GM23338 (cell line): ENCODE data around the gene TVP23A. TPM values are rescaled to one million over a fixed set of nuclear protein-coding genes. Genes with fewer than 3 reads are reported as not detected.

Source experiments
- ATAC-seq: fragments of 200-7000 bp; cut with Tn5 transposase; 3 replicates; pipeline ENCODE4 v1.9.1; 2020
- DNase-seq: peaks from one replicate; pipeline ENCODE4 v3.0.0-alpha.2; 2015; ENCODE audit warnings: low spot score
- H2AFZ ChIP-seq: fragments of 200-600 bp; sonication (generic); 2 replicates; pipeline ENCODE4 v1.8.0; 2016; ENCODE audit warnings: antibody characterized with exemption, mild to moderate bottlenecking, moderate library complexity
- H3F3A ChIP-seq: fragments of 200-600 bp; sonication (generic); replicated peaks from 2 replicates; pipeline ENCODE4 v1.8.0; 2017; ENCODE audit warnings: antibody characterized with exemption, mixed run types, low read depth
- H3K27ac ChIP-seq: fragments of 200-600 bp; sonication (generic); 2 replicates; pipeline ENCODE4 v1.6.1; 2016; ENCODE audit warnings: low read depth
- H3K27me3 ChIP-seq: fragments of 200-600 bp; sonication (generic); 2 replicates; pipeline ENCODE4 v1.8.0; 2016; ENCODE audit warnings: mild to moderate bottlenecking, mixed run types, moderate library complexity; ENCODE audit not compliant: insufficient read depth
- H3K36me3 ChIP-seq: fragments of 200-600 bp; sonication (generic); 2 replicates; pipeline ENCODE4 v1.8.0; 2016; ENCODE audit warnings: mild to moderate bottlenecking; ENCODE audit not compliant: insufficient read depth
- H3K4me1 ChIP-seq: fragments of 200-600 bp; sonication (generic); 2 replicates; pipeline ENCODE4 v1.8.0; 2016; ENCODE audit warnings: mild to moderate bottlenecking, moderate library complexity; ENCODE audit not compliant: insufficient read depth
- H3K4me2 ChIP-seq: fragments of 200-600 bp; sonication (generic); 2 replicates; pipeline ENCODE4 v1.7.1; 2017; ENCODE audit warnings: mixed run types
- H3K4me3 ChIP-seq: fragments of 200-600 bp; sonication (generic); 2 replicates; pipeline ENCODE4 v1.6.1; 2016; ENCODE audit warnings: mixed run types
- H3K79me2 ChIP-seq: fragments of 200-600 bp; sonication (generic); replicated peaks from 2 replicates; pipeline ENCODE4 v1.8.0; 2017; ENCODE audit warnings: mild to moderate bottlenecking; ENCODE audit not compliant: insufficient read depth
- H3K9me2 ChIP-seq: fragments of 200-600 bp; sonication (generic); 2 replicates; pipeline ENCODE4 v1.8.0; 2017; ENCODE audit not compliant: insufficient read depth
- H4K20me1 ChIP-seq: fragments of 200-600 bp; sonication (generic); replicated peaks from 2 replicates; pipeline ENCODE4 v1.8.0; 2017; ENCODE audit warnings: mild to moderate bottlenecking; ENCODE audit not compliant: insufficient read depth
- H3K27ac Mint-ChIP-seq: 2 replicates; pipeline ENCODE4 v1.8.0; 2020; ENCODE audit warnings: inconsistent platforms, mild to moderate bottlenecking, moderate library complexity, mixed read lengths
- H3K27me3 Mint-ChIP-seq: 3 replicates; pipeline ENCODE4 v1.8.0; 2022; ENCODE audit warnings: low read depth, mild to moderate bottlenecking, moderate library complexity, mixed read lengths, inconsistent platforms; ENCODE audit not compliant: insufficient read depth, poor library complexity
- H3K36me3 Mint-ChIP-seq: 3 replicates; pipeline ENCODE4 v1.8.0; 2021; ENCODE audit warnings: low read depth, mild to moderate bottlenecking, inconsistent platforms, moderate library complexity, mixed read lengths
- H3K4me1 Mint-ChIP-seq: 3 replicates; pipeline ENCODE4 v1.8.0; 2020; ENCODE audit warnings: mild to moderate bottlenecking, inconsistent platforms, mixed read lengths
- H3K4me3 Mint-ChIP-seq: 3 replicates; pipeline ENCODE4 v1.8.0; 2021; ENCODE audit warnings: moderate library complexity, mild to moderate bottlenecking, inconsistent platforms, mixed read lengths
- H3K9me3 Mint-ChIP-seq: 3 replicates; pipeline ENCODE4 v1.8.0; 2020; ENCODE audit warnings: moderate library complexity, mild to moderate bottlenecking, inconsistent platforms, mixed read lengths
- CREB1 ChIP-seq: fragments of 250-450 bp; sonication (Bioruptor Pico); IDR thresholded peaks from 2 replicates; pipeline ENCODE4 v1.5.0; 2020; ENCODE audit warnings: low read depth, mild to moderate bottlenecking, moderate library complexity
- CTCF ChIP-seq, 2 experiments: fragments of 200-600 bp in 1 of 2; sonication (generic) in 1 of 2; conservative IDR thresholded peaks; 2 replicates each; pipeline versions ENCODE4 v1.5.1 to v1.6.1; 2016 to 2017; ENCODE audit warnings: antibody characterized with exemption in 2 of 2, low read depth in 2 of 2, mild to moderate bottlenecking in 2 of 2, moderate library complexity in 1 of 2
- ETS1 ChIP-seq: IDR thresholded peaks from 2 replicates; pipeline ENCODE4 v1.6.1; 2016; ENCODE audit warnings: antibody characterized with exemption
- EZH2 ChIP-seq: fragments of 200-600 bp; sonication (generic); IDR thresholded peaks from one replicate; pipeline ENCODE4 v1.8.0; 2017; ENCODE audit warnings: antibody characterized with exemption, mild to moderate bottlenecking, low read depth; ENCODE audit not compliant: unreplicated experiment
- EZH2phosphoT487 ChIP-seq: fragments of 200-600 bp; sonication (generic); IDR thresholded peaks from one replicate; pipeline ENCODE4 v1.8.1; 2018; ENCODE audit warnings: antibody characterized with exemption; ENCODE audit not compliant: unreplicated experiment
- JUNB ChIP-seq: IDR thresholded peaks from one replicate; pipeline ENCODE4 v1.6.1; 2016; ENCODE audit warnings: antibody characterized with exemption; ENCODE audit not compliant: unreplicated experiment
- NANOG ChIP-seq: IDR thresholded peaks from 2 replicates; pipeline ENCODE4 v1.6.1; 2016; ENCODE audit warnings: antibody characterized with exemption, borderline replicate concordance
- POLR2AphosphoS5 ChIP-seq: IDR thresholded peaks from 2 replicates; pipeline ENCODE4 v1.6.1; 2016; ENCODE audit warnings: antibody characterized with exemption, low read depth
- REST ChIP-seq: IDR thresholded peaks from one replicate; pipeline ENCODE4 v1.6.1; 2018; ENCODE audit warnings: antibody characterized with exemption; ENCODE audit not compliant: unreplicated experiment
- STAT1 ChIP-seq: IDR thresholded peaks from one replicate; pipeline ENCODE4 v1.6.1; 2016; ENCODE audit warnings: antibody characterized with exemption; ENCODE audit not compliant: unreplicated experiment
- ZNF114 ChIP-seq: fragments of 250-450 bp; sonication (Bioruptor Pico); IDR thresholded peaks from 2 replicates; pipeline ENCODE4 v1.5.0; 2020; ENCODE audit warnings: mild to moderate bottlenecking, moderate library complexity
- ZNF331 ChIP-seq: fragments of 250-450 bp; sonication (Bioruptor Pico); IDR thresholded peaks from 2 replicates; pipeline ENCODE4 v1.5.0; 2020; ENCODE audit warnings: low read depth, mild to moderate bottlenecking, moderate library complexity
- polyA plus RNA-seq: library from polyadenylated mRNA; unstranded; fragments of >200 nt; fragmentation: Nextera tagmentation; extraction: Ambion mirVana; gene quantifications from 2 replicates; pipeline ENCODE4 v1.2.1, GENCODE V29; 2016
- total RNA-seq: library from RNA; depleted of rRNA; stranded (reverse); fragments of >200 nt; shearing (Covaris generic); gene quantifications from 2 replicates; pipeline ENCODE4 v1.2.3, GENCODE V29; 2014
- TF ChIP-seq, protein P1 (sequence below): fragments of 250-450 bp; sonication (Bioruptor Pico); IDR thresholded peaks from 2 replicates; pipeline ENCODE4 v1.5.0; 2020; ENCODE audit warnings: mild to moderate bottlenecking, moderate library complexity

The TVP23A gene
- total and polyA plus RNA-seq, 2 experiments from 2014 or later: 2.8 to 4.5 TPM

DNA sequence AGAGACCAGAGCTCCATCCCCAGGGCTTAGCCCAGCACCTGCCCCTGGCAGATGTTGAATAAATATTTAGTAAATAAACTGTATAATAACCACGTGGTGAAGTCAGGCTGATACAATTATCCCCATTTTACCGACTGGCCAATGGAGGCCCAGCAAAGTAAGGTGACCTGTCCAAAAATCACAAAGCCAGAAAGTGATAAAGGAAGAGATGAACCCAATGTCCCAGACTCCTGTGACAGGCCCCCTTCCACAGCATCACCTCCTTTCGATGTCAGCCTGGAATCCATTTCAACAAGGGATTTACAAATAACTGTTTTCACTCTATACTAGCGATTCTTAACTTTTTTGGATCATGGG lies 5.5 kb downstream of the TVP23A start:
- peaks cover 6% of the 10 kb centered on the region for H3K27me3 Mint-ChIP-seq
- ATAC-seq: no peak
- Histone ChIP-seq H3K4me2 (no peak overlapping the region), H3F3A (no peaks in the 10 kb centered on the region), H3K27me3 (no peaks in the 10 kb centered on the region), H3K36me3 (no peaks in the 10 kb centered on the region), H3K79me2 (no peaks in the 10 kb centered on the region), H3K4me3 (no peak overlapping the region), H3K27ac (no peak overlapping the region), H2AFZ (no peak overlapping the region), H3K9me2 (no peaks in the 10 kb centered on the region), H4K20me1 (no peaks in the 10 kb centered on the region), H3K4me1 (no peaks in the 10 kb centered on the region)
- H3K4me1 Mint-ChIP-seq: peaks cover 3% of the 10 kb centered on the region; the same call in 1 of the 3 replicates
- H3K27ac Mint-ChIP-seq: no peak overlapping the region
- DNase-seq: no peak
- H3K36me3 Mint-ChIP-seq: no peaks in the 10 kb centered on the region; the same call in 2 of the 3 replicates
- no peaks in the 10 kb centered on the region for H3K9me3 Mint-ChIP-seq
- TF ChIP-seq CTCF (conservative IDR thresholded peaks at IDR 0.05; ENCODE audit: low read depth in 2 of 2): no peak
- TF ChIP-seq NANOG: no peak
- no peak for TF ChIP-seq ETS1
- TF ChIP-seq POLR2AphosphoS5: no peak
- TF ChIP-seq EZH2: no peak
- TF ChIP-seq ZNF331 (CRISPR knock-in tag): no peak
- TF ChIP-seq CREB1 (CRISPR knock-in tag): no peak
- TF ChIP-seq EZH2phosphoT487: no peak
- no peak for TF ChIP-seq REST
- no peak for TF ChIP-seq ZNF114 (CRISPR knock-in tag)
- no peak for TF ChIP-seq JUNB
- TF ChIP-seq, protein P1, sequence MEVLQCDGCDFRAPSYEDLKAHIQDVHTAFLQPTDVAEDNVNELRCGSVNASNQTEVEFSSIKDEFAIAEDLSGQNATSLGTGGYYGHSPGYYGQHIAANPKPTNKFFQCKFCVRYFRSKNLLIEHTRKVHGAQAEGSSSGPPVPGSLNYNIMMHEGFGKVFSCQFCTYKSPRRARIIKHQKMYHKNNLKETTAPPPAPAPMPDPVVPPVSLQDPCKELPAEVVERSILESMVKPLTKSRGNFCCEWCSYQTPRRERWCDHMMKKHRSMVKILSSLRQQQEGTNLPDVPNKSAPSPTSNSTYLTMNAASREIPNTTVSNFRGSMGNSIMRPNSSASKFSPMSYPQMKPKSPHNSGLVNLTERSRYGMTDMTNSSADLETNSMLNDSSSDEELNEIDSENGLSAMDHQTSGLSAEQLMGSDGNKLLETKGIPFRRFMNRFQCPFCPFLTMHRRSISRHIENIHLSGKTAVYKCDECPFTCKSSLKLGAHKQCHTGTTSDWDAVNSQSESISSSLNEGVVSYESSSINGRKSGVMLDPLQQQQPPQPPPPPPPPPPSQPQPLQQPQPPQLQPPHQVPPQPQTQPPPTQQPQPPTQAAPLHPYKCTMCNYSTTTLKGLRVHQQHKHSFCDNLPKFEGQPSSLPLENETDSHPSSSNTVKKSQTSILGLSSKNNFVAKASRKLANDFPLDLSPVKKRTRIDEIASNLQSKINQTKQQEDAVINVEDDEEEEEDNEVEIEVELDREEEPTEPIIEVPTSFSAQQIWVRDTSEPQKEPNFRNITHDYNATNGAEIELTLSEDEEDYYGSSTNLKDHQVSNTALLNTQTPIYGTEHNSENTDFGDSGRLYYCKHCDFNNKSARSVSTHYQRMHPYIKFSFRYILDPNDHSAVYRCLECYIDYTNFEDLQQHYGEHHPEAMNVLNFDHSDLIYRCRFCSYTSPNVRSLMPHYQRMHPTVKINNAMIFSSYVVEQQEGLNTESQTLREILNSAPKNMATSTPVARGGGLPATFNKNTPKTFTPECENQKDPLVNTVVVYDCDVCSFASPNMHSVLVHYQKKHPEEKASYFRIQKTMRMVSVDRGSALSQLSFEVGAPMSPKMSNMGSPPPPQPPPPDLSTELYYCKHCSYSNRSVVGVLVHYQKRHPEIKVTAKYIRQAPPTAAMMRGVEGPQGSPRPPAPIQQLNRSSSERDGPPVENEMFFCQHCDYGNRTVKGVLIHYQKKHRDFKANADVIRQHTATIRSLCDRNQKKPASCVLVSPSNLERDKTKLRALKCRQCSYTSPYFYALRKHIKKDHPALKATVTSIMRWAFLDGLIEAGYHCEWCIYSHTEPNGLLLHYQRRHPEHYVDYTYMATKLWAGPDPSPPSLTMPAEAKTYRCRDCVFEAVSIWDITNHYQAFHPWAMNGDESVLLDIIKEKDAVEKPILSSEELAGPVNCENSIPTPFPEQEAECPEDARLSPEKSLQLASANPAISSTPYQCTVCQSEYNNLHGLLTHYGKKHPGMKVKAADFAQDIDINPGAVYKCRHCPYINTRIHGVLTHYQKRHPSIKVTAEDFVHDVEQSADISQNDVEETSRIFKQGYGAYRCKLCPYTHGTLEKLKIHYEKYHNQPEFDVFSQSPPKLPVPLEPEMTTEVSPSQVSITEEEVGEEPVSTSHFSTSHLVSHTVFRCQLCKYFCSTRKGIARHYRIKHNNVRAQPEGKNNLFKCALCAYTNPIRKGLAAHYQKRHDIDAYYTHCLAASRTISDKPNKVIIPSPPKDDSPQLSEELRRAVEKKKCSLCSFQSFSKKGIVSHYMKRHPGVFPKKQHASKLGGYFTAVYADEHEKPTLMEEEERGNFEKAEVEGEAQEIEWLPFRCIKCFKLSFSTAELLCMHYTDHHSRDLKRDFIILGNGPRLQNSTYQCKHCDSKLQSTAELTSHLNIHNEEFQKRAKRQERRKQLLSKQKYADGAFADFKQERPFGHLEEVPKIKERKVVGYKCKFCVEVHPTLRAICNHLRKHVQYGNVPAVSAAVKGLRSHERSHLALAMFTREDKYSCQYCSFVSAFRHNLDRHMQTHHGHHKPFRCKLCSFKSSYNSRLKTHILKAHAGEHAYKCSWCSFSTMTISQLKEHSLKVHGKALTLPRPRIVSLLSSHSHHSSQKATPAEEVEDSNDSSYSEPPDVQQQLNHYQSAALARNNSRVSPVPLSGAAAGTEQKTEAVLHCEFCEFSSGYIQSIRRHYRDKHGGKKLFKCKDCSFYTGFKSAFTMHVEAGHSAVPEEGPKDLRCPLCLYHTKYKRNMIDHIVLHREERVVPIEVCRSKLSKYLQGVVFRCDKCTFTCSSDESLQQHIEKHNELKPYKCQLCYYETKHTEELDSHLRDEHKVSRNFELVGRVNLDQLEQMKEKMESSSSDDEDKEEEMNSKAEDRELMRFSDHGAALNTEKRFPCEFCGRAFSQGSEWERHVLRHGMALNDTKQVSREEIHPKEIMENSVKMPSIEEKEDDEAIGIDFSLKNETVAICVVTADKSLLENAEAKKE: no peak
- TF ChIP-seq STAT1: no peak
- no peak overlapping the region for H3K4me3 Mint-ChIP-seq
